HG03558 (cell line): ENCODE data around the gene RIMS4.

Experiments
- ATAC-seq: cut with Tn5 transposase; IDR thresholded peaks from one replicate; pipeline ENCODE4 v1.9.1; 2021; ENCODE audit warnings: moderate number of reproducible peaks; ENCODE audit not compliant: unreplicated experiment; ENCODE audit errors: extremely low read depth

RIMS4 gene

DNA sequence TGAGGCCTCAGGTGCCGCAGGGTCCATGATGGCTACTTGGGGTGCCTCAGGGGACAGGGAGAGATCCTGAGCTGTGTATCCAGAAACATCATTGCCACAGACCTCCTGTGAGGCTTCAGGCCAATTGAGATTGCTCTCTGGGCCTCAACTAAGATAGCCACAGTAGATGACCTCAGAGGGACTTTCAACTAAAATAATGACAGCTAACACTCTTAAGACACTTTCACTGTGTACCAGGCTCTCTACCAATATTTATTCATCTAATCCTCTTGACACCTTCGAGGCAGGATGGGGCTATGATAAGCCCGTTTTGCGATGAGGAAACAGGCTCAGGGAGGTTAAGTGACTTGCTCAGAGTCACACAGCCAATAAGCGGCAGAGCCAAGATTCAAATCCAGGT, 10.7 kb downstream of the RIMS4 start:
- no peak for ATAC-seq

DNA sequence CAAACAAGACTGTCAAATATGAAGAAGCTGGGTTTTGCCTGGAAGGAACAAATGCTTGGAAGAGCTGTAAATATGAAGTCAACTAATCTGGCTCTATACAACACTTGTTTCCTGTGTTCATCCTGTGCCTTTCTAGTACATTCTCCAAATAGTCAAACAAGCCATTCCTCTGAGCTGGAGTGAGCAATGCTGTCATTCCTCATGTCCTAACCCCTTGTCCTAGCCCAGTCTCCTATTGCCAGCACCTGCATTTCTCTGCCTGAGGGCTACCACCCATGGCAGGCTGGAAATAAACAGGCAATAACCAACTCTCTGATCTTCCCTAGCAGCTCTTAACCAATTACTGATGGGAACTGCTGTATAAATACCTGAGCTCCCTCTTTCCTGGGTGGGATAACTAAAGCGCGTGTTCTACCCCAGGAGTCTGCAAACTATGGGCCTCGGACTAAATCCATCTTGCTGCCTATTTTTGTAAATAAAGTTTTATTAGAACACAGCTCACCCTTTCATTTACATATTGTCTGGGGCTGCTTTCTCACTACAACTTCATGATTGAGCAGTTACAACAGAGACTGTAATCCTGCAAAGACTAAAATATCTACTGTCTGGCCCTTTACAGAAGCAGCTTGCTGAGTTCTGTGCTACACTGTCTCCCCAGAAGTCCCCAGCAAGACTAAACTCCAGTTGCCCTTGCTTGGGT, 13.4 kb downstream of the RIMS4 start:
- ATAC-seq, result no peak

DNA sequence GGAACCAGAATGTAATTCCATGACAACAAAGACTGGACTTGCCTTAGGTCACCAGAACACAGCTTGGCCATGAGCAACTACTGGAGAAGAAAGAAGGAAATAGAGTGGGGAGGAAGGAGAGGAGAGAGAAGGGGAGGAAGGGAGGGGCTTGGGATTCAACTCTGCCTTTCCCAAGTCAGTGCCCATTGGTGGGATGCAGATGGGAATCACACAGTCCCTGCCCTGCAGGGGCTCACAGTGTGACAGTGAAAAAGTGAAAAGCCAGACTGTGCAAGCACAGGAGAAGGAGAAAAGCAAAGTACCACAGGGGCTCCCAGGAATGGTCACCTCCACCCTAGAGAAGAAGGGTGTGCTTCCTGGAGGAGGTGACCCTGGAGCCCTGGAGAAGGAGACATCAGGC, 14.0 kb downstream of the RIMS4 start:
- ATAC-seq, result no peak

DNA sequence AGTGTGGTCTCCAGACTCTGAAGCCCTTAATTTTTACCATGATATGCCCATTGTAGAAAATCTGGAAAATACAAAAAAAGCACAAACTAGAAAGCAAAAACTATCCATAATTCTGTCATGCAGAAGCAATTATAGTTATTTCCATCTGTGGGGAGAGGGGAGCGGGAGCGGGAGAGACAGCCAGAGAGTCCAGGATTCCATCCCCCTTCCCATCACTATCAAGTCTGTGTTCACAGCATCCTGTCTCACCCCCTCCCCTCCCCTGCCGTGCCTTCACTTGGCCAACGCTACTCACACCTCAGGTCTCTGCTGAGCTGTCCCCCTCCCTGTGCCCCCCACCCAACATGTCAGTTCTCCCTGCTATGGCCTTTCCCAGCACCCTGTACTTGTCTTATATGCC, 14.5 kb downstream of the RIMS4 start:
- no peak for ATAC-seq

DNA sequence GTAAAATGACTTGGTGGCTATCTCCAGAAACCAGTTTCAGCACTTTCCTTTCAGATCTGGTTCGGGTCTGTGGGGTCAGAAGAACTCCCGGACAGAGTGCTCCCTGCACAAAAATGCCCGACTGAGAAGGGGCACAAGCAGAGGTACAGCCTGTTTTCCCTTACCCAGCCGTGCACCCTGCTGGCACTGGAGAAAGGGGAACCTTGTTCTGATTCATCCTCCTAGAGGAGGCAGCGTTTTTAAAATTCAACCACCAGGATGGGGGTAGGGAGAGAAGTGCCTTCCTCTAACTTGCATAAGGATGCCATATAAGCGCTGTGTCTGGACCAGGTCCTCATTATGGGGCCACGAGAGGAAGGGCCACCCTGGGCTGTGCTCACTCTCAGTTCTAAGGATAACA, 17.6 kb downstream of the RIMS4 start:
- no peak for ATAC-seq

DNA sequence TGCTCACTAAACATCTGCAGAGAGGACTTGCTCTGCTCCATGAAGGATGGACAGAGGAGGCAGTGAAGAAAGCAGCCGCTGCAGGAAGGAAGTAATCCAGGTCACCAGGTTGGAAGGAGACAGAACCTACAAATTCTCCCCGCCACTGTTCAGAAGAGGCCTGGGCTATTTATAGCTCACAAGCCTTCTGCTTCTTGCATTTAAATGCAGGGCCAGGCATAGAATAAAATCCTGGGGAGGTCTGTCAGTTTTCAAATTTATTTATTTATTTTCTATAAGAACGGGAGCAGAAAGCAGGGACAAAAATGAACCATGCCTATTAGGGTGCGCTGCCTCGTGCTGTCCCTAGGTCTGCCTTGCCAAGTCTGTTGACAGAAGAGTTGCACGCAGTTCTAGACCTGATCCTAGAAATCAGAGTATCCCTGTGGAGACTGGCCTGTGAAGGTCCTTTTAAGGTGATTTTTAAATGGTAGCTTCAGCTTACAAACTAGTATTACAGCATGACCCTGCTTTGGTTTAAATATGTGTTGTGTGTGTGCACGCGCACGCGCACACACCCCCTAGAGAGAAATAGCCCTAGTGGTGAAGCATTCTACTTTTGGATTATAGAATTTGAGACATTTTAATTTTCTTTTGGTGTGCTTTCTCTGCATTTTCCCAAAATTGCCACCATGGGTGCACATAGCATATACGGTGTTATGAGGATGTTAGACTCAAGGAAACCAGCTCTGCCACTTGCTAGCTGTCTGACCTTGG, 19.5 kb downstream of the RIMS4 start:
- ATAC-seq, result no peak

DNA sequence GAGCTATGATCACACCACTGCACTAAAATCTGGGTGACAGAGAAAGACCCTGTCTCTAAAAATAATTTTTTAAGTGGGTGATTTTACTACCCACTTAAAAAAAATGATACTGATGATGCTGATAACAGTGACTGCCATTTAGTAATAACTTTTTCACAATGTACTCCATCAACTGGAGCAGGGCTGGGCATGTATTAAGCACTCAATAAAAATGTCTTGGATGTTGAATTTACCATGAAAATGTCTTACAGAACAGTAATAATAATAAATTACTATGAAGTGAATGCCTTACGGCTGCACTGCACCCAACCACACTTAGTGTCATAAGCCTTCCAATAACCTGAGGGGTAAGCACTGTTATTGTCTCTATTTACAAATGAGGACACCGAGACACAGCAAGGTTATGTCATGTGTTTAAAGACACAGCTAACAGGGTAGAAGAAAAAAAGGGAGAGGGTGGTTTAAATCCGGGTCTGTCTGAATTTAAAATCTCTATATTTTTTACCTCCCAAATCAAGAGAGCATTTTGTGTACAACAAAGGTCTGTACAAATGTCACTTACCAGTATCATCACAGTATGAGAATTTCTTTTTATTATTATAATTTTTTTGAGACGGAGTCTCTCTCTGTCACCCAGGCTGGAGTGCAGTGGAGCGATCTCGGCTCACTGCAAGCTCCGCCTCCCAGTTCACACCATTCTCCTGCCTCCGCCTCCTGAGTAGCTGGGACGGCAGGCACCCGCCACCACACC, 21.5 kb downstream of the RIMS4 start:
- no peak for ATAC-seq

DNA sequence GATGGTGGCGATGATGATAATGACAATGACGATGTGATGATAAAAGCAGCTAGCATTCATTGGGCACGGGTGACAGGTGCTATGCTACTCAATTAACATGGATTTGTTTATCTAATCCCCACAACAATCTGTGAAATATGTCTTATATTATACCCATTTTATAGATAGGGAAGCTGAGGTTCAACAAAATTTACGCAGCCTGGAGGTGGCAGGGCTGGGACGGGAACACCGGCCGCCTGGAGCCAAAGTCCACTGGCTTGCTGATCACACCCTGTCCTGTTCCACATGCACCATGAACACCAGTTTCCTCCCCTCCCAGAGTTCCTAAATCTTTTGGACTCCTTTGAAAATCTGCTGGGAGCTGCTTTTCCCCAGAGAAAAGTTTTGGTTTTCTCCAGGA, 23.0 kb downstream of the RIMS4 start:
- no peak for ATAC-seq

DNA sequence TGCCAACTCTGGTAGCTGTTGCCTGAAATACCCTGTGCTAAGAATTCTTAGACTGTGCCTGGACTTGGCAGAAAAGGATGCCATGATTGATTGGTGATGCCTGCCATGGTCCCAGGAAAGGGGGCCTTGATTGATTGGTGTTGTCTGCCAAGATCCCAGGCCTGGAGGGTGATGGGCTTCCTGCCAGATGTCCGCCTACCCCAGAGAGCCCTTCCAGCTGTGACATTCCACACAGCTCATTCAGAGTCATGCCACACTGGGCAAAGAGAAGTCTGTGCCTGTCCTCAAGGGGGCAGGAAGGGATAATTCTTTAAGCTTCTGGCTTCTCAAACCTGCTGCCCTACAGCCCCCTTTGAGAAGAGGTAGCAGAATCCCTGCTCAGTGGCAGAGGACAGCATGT, 24.6 kb downstream of the RIMS4 start:
- ATAC-seq, result no peak

DNA sequence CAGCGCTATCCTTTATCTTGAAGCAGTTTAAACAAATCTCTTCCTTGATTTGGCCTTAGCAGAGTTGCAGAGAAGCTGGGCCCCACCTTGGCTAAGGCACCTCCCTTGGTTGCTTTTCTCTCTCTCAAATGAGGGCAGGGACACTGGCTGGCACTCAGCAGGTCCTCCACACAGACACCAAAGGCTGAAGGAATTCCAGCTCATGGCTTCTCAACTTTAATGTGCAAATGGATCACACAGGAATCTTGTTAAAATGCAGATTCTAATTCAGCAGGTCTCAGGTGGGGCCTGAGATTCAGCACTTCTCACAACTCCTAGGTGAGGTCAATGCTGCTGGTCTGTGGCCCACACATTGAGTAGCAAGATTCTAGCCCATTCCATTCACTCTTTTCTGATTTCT, 25.7 kb downstream of the RIMS4 start:
- ATAC-seq, result no peak

DNA sequence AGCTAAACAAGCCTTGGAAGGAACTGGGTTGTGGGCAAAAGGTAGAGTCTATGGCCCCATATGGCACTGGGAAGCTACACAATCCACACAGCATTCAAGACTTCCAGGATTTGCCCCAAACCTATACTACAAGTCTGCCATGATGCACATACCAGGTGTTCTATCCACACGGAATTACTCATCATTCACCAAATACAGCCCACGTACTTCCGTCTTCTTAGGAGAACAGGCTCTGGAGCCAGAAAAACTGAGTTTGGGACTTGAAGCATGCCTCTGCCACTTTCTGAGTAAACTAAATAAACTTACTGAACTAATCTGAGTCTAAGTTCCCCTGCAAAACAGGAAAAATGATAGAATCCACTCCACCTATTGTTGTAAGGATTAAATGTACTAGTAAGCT, 28.6 kb downstream of the RIMS4 start:
- ATAC-seq, result no peak

DNA sequence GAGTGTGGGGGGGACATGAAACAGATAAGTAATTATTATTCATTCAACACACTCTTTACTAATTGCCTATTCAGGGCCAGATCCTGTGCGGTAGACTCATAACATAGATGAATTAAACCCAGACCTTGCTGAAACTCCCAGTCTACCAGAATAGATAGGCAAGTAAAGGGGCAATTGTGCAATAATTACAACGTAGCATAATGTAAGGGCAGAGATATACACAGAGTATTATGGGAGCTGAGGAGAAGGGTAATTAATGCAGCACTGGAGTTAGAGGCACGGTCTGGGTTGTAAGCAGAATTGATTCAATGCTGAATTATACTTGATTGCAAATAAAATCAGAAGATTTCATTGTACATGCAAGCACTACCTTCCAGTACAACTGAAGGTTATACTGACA, 29.2 kb downstream of the RIMS4 start:
- ATAC-seq, result no peak

DNA sequence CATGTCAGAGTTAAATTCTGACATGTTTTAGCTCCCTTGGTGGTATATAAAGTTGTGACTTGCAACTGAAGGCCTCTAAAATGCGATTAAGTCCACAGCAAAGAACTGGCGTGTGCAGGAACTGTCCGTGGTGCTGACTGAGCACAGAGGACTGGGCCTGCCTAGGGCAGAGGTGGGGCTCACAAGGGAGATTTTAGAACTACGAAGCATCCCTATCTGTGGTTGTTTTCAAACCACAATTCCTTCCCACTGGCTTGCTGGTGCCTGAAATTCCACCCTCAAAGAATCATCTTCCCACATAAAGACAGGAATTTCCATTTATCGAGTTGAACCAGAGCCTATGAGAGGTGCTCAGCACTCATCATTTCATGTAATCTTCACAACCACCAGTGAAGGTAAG, 30.1 kb downstream of the RIMS4 start:
- no peak for ATAC-seq

DNA sequence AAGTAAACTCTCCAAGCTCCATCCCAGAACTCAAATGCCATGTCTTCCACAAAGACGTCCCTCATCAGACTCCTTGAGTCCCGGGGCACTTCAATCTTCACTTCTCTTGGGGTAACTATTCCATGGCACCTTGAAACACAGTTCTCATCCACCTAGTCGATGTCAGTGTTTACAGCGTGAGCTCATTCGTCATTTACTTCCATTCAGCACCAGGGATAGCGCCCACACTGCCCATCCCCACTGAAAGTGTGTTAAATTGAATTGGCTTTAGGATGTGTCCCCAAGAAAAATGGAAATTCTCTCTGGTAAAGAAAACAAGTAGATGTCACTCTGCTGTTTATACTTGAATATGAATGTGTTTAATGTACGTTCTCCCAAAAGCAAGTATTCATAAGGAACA, 33.4 kb downstream of the RIMS4 start:
- ATAC-seq, result no peak

DNA sequence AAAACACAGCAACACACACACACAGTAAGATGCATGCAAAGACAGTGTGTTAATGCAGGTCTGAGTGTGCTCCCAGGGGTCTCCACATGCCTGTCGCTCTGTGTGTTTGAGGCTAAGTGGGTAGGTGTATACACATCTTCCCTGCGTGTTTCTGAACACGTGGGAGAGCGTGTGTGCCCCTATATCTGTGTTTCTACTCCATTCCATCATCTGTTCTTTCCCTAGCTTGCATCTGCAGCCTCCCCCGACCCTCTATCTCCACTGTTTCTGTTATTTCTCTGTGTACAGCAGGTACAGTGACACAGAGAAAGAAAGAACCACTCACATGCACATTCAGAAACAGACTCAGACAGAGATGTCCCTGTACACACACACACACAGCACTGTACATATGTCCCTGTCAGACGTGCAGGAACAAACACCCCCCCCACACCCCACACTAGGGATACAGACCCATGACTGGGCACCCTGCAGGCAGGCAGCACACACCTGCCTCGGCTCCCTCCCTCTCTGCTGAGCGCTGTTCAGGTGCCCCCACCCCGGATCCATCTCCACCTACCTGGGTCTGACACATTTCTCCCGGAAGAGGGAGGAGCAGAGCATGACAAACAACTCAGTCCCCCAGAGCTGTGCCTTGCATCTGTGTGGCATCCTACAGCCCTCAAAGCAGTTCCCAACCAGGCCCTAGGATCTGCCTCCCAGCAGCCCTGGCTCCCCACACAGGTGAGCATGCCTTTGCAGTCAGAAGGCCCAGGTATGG, 37.1 kb downstream of the RIMS4 start:
- no peak for ATAC-seq

DNA sequence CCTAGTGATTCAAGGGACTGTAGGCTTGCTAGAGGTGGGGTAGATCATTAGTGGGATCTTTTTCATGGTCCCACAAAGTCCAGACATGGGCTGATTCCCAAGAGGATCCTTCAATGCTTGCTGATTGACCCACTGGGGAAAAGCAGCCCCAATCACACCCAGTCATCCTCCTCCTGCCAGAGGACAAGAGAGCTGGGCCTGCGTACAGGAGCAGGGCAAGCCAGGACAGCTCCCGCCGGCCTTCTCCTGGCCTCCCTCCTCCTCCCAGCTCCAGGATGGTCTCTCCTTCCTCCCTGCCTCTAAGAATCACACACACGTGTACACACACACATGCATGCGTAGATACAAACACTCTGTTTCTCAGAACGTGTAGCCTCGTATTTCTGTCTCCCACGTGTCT, 37.7 kb downstream of the RIMS4 start:
- no peak for ATAC-seq

DNA sequence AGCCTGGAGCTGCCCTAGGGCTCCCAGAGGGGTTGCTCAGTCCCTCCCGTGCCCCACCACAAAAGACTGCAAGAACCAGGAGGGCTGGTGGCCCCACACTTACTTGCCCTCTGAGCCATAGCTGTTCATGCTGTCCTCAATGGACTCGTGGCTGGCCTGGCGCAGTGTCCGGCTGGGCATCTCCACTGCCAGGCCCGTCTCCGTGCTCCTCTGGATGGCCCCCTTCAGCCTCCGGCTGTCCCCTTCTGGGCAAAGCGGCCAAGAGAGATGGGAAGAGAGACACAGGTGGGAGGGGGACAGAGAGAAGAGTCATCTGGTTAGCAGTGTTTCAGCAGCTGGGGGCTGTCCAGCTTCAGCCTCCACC, 39.2 kb downstream of the RIMS4 start:
- no peak for ATAC-seq

DNA sequence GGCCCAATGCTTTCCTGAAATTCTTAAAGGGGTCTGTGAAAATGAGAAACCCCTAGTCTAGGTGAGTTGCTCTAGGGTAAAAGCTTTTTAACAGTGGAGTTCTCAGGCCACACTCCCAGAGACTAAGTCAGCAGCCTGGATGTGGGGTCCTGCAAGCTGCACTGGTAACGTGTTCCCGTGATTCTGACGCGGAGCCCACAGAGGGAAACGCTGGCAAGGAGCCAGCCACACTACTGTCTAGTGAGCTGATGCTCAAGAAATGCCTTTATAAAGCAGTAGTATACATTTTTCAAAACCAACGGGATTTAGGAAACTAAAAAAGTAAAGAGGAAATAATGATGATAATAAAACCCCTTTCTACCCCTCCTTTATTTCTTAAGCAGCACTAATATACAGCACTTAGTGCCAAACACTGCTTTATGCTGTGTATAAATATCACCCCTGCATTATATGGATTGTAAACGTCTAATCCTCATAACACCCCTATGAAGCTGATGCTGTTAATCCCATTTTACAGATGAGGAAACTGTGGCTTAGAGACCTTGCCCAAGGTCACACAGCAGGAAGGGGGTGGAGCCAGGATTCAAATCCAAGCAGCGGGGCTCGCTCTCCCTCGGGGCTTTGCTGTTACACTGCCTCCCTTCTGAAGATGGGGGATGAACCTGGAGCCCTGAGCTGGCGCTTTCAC, 39.7 kb downstream of the RIMS4 start:
- no peak for ATAC-seq

DNA sequence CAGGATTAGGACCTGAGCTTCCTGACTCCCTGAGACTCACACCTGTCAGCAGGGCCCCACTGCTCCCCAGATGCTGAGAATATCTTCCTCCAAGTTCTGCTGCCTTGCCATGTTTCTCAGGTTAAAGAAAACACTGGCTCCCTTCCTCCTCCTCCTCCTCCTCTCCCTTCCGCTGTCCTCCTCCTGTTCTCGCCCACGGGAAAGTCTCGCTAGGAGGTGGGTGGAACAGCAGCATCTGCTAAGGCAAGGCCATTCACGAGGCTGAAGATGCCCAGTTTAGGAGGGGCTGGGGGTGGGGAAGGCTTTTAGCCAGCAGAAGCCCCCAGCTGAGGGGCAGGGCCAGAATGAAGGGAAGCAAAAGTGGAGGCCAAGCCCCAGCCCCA, 40.9 kb downstream of the RIMS4 start:
- no peak for ATAC-seq

DNA sequence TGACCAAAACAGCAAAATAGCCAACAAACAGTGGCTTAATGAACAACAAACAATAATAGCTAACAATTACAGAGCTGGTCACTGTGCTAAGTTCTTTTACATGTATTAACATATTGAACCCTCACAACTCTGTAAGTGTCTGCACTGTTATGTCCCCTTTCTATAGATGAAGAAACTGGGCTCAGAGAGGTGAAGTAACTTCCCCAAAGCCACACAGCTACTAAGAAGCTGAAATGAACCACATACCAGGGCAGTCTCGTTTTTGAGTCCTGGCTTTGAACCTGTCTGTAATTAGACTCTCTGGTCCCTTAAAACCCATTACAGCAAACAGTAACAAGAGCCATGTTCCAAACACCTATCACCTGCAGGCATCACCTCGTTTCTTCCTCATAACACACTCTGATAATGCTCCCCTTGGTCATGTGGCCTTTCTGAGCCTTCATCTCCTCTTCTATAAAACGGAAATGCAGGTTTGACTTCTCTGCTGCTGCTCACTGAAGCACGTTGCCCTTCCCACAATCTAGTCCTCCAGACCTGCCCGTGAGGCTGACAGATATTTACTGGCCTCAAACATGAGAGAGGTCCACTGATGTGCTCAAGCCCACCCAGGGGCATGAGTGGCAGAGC, 41.4 kb downstream of the RIMS4 start:
- no peak for ATAC-seq
